ENCODE data around the gene MACROD2.

The MACROD2 gene

DNA sequence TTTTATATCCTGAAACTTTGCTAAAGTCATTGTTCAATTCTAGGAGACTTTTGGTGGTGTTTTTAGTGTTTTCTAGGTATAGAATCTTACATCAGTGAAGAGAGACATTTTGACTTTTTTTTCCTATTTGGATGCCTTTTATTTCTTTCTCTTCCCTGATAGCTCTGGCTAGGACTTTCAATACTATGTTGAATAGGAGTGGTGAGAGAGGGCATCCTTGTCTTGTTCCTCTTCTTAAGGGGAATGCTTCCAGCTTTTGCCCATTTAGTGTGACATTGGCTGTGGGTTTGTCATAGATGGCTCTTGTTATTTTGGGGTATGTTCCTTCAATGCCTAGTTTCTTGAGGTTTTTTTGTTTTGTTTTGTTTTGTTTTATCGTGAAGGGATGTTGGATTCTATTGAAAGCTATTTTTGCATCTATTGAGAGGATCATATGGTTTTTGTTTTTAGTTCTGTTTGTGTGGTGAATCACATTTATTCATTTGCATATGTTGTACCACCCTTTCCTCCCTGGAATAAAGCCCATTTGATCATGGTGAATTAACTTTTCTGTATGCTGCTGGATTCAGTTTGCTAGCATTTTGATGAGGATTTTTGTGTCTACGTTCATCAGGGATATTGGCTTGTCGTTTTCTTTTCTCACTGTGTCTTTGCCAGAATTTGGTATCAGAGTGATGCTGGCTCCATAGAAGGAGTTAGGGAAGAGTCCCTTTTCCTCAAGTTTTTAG, 882.1 kb downstream of the MACROD2 start (continued):
- TF ChIP-seq ZBTB7A (tag by site-specific recombination; IDR thresholded peaks at IDR 0.05; ENCODE audit: low read depth): no peak
- no peak for TF ChIP-seq ZNF324 (tag by site-specific recombination; IDR thresholded peaks at IDR 0.05)

DNA sequence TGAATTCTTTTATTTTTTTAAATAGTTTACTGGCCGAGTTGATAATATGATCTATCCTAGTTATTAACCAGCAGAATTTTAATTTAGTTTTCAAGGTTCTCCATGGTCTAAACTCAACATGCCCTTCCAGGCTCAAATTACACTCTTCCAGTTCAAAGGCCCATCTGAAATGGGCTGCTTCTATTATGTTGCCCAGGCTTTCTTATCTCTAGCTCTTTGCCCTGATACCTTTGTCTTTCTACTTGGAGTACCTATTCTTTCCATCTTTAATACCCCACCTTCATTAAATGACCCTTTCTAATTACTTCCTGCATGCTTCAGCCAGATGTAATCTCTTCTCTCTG, 883.3 kb downstream of the MACROD2 start:
- Histone ChIP-seq H3K36me3 (ENCODE audit: control insufficient read depth in 2 of 2, insufficient read depth in 1 of 2, low read length in 2 of 2) (no peaks in the 10 kb centered on the region), H3K9me3 (ENCODE audit: control insufficient read depth, insufficient read depth, low read depth, low read length) (no peaks in the 10 kb centered on the region), H3K27ac (ENCODE audit: extremely low read depth, low read depth, low read length) (no peak overlapping the region), H3K4me3 (ENCODE audit: low read depth, low read length) (no peak overlapping the region), H3K4me1 (ENCODE audit: control insufficient read depth, insufficient read depth, low read length) (peaks cover 5% of the 10 kb centered on the region)
- ChIA-PET POLR2A (no interaction called here), CTCF (no interaction called here)
- TF ChIP-seq GFI1B (tag by site-specific recombination; IDR thresholded peaks at IDR 0.05) (no peak), TCF7L2 (IDR thresholded peaks at IDR 0.05; ENCODE audit: borderline replicate concordance, low read depth, low read length) (no peak), YY1 (tag by site-specific recombination; IDR thresholded peaks at IDR 0.05) (no peak), ZBTB48 (tag by site-specific recombination; IDR thresholded peaks at IDR 0.05) (no peak), ZNF174 (tag by site-specific recombination; IDR thresholded peaks at IDR 0.05) (no peak)
- TF ChIP-seq, protein P1, sequence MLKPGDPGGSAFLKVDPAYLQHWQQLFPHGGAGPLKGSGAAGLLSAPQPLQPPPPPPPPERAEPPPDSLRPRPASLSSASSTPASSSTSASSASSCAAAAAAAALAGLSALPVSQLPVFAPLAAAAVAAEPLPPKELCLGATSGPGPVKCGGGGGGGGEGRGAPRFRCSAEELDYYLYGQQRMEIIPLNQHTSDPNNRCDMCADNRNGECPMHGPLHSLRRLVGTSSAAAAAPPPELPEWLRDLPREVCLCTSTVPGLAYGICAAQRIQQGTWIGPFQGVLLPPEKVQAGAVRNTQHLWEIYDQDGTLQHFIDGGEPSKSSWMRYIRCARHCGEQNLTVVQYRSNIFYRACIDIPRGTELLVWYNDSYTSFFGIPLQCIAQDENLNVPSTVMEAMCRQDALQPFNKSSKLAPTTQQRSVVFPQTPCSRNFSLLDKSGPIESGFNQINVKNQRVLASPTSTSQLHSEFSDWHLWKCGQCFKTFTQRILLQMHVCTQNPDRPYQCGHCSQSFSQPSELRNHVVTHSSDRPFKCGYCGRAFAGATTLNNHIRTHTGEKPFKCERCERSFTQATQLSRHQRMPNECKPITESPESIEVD (tag by site-specific recombination; IDR thresholded peaks at IDR 0.05): no peak
- TF ChIP-seq, protein P2, sequence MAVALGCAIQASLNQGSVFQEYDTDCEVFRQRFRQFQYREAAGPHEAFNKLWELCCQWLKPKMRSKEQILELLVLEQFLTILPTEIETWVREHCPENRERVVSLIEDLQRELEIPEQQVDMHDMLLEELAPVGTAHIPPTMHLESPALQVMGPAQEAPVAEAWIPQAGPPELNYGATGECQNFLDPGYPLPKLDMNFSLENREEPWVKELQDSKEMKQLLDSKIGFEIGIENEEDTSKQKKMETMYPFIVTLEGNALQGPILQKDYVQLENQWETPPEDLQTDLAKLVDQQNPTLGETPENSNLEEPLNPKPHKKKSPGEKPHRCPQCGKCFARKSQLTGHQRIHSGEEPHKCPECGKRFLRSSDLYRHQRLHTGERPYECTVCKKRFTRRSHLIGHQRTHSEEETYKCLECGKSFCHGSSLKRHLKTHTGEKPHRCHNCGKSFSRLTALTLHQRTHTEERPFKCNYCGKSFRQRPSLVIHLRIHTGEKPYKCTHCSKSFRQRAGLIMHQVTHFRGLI (tag by site-specific recombination; IDR thresholded peaks at IDR 0.05): no peak
- TF ChIP-seq, protein P3, sequence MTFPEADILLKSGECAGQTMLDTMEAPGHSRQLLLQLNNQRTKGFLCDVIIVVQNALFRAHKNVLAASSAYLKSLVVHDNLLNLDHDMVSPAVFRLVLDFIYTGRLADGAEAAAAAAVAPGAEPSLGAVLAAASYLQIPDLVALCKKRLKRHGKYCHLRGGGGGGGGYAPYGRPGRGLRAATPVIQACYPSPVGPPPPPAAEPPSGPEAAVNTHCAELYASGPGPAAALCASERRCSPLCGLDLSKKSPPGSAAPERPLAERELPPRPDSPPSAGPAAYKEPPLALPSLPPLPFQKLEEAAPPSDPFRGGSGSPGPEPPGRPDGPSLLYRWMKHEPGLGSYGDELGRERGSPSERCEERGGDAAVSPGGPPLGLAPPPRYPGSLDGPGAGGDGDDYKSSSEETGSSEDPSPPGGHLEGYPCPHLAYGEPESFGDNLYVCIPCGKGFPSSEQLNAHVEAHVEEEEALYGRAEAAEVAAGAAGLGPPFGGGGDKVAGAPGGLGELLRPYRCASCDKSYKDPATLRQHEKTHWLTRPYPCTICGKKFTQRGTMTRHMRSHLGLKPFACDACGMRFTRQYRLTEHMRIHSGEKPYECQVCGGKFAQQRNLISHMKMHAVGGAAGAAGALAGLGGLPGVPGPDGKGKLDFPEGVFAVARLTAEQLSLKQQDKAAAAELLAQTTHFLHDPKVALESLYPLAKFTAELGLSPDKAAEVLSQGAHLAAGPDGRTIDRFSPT (tag by site-specific recombination; IDR thresholded peaks at IDR 0.05): no peak

DNA sequence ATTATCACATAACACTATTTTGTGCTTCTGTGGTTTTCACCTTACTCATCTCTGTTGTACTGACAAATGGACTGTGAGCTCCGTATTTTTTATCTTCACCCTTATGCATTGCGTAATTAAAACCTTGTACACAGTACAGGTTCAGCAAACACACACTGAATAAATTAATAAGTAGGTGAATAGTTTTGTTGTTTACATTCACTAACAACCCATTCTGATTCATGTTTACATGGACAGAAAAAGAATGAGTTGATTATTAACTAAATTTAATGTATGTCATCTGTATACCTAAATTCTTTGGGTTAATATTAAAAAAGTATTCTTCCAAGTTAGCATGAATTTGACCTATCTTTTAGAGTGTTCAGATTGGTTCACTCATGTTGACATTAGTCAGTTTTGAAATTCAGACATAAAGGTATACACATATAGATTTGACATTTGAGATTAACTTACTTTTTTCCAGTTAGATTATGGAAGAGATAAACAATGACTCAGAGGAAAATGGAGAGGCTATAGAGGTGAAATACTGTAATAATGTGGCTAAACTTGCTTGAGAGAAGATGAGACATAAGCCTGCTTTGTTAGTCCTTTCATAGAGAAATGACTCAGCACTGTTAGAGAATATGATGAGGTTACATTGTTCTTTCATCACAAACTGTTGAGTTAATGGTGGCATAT, 883.8 kb downstream of the MACROD2 start:
- Histone ChIP-seq H3K27ac (ENCODE audit: extremely low read depth, low read depth, low read length) (no peak overlapping the region), H3K36me3 (ENCODE audit: control insufficient read depth in 2 of 2, insufficient read depth in 1 of 2, low read length in 2 of 2) (no peaks in the 10 kb centered on the region), H3K4me3 (ENCODE audit: low read depth, low read length) (no peak overlapping the region), H3K4me1 (ENCODE audit: control insufficient read depth, insufficient read depth, low read length) (peaks cover 5% of the 10 kb centered on the region), H3K9me3 (ENCODE audit: control insufficient read depth, insufficient read depth, low read depth, low read length) (no peaks in the 10 kb centered on the region)
- ChIA-PET CTCF (no interaction called here), POLR2A (no interaction called here)
- TF ChIP-seq, protein P4, sequence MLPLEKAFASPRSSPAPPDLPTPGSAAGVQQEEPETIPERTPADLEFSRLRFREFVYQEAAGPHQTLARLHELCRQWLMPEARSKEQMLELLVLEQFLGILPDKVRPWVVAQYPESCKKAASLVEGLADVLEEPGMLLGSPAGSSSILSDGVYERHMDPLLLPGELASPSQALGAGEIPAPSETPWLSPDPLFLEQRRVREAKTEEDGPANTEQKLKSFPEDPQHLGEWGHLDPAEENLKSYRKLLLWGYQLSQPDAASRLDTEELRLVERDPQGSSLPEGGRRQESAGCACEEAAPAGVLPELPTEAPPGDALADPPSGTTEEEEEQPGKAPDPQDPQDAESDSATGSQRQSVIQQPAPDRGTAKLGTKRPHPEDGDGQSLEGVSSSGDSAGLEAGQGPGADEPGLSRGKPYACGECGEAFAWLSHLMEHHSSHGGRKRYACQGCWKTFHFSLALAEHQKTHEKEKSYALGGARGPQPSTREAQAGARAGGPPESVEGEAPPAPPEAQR (tag by site-specific recombination; IDR thresholded peaks at IDR 0.05): no peak
- no peak for TF ChIP-seq OSR2 (tag by site-specific recombination; IDR thresholded peaks at IDR 0.05)
- TF ChIP-seq, protein P5, sequence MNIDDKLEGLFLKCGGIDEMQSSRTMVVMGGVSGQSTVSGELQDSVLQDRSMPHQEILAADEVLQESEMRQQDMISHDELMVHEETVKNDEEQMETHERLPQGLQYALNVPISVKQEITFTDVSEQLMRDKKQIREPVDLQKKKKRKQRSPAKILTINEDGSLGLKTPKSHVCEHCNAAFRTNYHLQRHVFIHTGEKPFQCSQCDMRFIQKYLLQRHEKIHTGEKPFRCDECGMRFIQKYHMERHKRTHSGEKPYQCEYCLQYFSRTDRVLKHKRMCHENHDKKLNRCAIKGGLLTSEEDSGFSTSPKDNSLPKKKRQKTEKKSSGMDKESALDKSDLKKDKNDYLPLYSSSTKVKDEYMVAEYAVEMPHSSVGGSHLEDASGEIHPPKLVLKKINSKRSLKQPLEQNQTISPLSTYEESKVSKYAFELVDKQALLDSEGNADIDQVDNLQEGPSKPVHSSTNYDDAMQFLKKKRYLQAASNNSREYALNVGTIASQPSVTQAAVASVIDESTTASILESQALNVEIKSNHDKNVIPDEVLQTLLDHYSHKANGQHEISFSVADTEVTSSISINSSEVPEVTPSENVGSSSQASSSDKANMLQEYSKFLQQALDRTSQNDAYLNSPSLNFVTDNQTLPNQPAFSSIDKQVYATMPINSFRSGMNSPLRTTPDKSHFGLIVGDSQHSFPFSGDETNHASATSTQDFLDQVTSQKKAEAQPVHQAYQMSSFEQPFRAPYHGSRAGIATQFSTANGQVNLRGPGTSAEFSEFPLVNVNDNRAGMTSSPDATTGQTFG (tag by site-specific recombination; IDR thresholded peaks at IDR 0.05; ENCODE audit: borderline replicate concordance): no peak
